Nephron progenitor cell (in vitro differentiated cells): Measurements from ENCODE around the gene HPCAL1.

Experiments
- DNase-seq: peaks from one replicate; pipeline ENCODE4 v3.0.0; 2021
- H3K27ac Mint-ChIP-seq: 2 replicates; pipeline ENCODE4 v1.8.0; 2021; ENCODE audit warnings: mild to moderate bottlenecking, moderate library complexity, mixed read lengths
- H3K27me3 Mint-ChIP-seq: 2 replicates; pipeline ENCODE4 v1.8.0; 2021; ENCODE audit warnings: mild to moderate bottlenecking, low read depth, mixed read lengths; ENCODE audit not compliant: poor library complexity
- H3K36me3 Mint-ChIP-seq: 2 replicates; pipeline ENCODE4 v1.8.0; 2021; ENCODE audit warnings: low read depth, mixed read lengths
- H3K4me1 Mint-ChIP-seq: 2 replicates; pipeline ENCODE4 v1.8.0; 2021; ENCODE audit warnings: mixed read lengths
- H3K4me3 Mint-ChIP-seq: 2 replicates; pipeline ENCODE4 v1.8.0; 2021; ENCODE audit warnings: mild to moderate bottlenecking, moderate library complexity, mixed read lengths
- H3K9me3 Mint-ChIP-seq: 2 replicates; pipeline ENCODE4 v1.8.0; 2021; ENCODE audit warnings: mild to moderate bottlenecking, moderate library complexity, mixed read lengths
- CTCF ChIP-seq: fragments of 200-600 bp; sonication (generic); IDR thresholded peaks from 2 replicates; pipeline ENCODE4 v1.5.0; 2021; ENCODE audit warnings: antibody characterized with exemption

HPCAL1 gene

DNA sequence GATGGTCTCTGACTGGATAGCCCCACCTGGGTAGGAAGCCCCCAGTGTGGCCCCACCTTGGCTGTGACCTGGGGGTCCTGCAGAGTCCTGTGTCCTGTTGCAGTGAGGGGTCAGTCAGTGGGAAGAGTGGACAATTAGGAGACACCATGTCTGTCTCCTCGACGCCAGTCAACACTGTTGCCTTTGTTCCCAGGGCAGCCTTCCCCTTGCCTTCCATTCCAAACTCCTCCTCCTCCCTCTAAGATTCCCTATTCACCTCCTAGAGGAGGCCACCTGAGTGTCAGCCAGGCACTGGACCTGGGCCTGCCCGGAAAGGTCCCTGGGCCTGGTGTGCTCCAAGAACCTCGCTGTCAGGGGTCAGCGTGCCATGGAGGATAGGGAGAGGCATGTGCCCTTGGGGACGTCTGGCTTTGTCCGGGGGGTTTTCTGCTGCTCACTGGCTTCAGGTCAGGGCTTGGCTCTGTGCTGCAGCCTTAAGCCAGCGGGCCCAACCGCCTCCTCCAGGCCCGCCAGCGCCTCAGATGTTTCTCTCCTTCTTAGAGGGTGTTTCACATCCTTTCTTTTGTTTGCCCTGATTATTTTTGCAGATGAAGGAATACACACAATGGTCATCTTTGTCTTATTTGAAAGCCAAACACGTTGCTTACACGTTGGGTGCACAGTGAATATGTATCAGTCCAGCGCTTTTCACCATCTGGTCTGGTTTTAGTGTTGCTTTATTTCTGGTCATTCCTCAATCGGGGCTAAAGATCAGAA is 68.9 kb downstream of the HPCAL1 start:
- H3K36me3 Mint-ChIP-seq, result no peaks in the 10 kb centered on the region
- H3K9me3 Mint-ChIP-seq, result no peaks in the 10 kb centered on the region
- peaks cover 59% of the 10 kb centered on the region for H3K4me1 Mint-ChIP-seq
- H3K27me3 Mint-ChIP-seq, result no peaks in the 10 kb centered on the region
- no peak overlapping the region for H3K4me3 Mint-ChIP-seq
- no peak overlapping the region for H3K27ac Mint-ChIP-seq
- no peak for TF ChIP-seq CTCF
- DNase-seq, result no peak

- no peak for DNase-seq
- Mint-ChIP-seq H3K9me3 (no peaks in the 10 kb centered on the region), H3K4me3 (no peak overlapping the region), H3K4me1 (peaks cover 59% of the 10 kb centered on the region), H3K27me3 (no peaks in the 10 kb centered on the region), H3K27ac (no peak overlapping the region), H3K36me3 (no peaks in the 10 kb centered on the region)
- TF ChIP-seq CTCF, result no peak
Measured at GRCh38 chr2:10372203-10372861, 69.6 kb downstream of the HPCAL1 start.

GRCh38 chr2:10372862-10373240 is 70.1 kb downstream of the HPCAL1 start:
- H3K27ac Mint-ChIP-seq, result no peak overlapping the region
- no peaks in the 10 kb centered on the region for H3K36me3 Mint-ChIP-seq
- no peak for TF ChIP-seq CTCF
- peaks cover 1% of the 10 kb centered on the region for H3K27me3 Mint-ChIP-seq
- no peak overlapping the region for H3K4me3 Mint-ChIP-seq
- no peaks in the 10 kb centered on the region for H3K9me3 Mint-ChIP-seq
- peaks cover 62% of the 10 kb centered on the region for H3K4me1 Mint-ChIP-seq
- DNase-seq, result no peak

- no peaks in the 10 kb centered on the region for H3K36me3 Mint-ChIP-seq
- no peak for TF ChIP-seq CTCF
- H3K27ac Mint-ChIP-seq, result no peak overlapping the region
- H3K4me1 Mint-ChIP-seq, result peaks cover 63% of the 10 kb centered on the region
- peaks cover 4% of the 10 kb centered on the region for H3K27me3 Mint-ChIP-seq
- no peaks in the 10 kb centered on the region for H3K9me3 Mint-ChIP-seq
- no peak for DNase-seq
- H3K4me3 Mint-ChIP-seq, result no peak overlapping the region
Measured at GRCh38 chr2:10373931-10374330, 71.2 kb downstream of the HPCAL1 start.

- no peak for DNase-seq
- no peaks in the 10 kb centered on the region for H3K9me3 Mint-ChIP-seq
- no peak for TF ChIP-seq CTCF
- H3K27me3 Mint-ChIP-seq, result peaks cover 4% of the 10 kb centered on the region
- H3K4me1 Mint-ChIP-seq, result peaks cover 59% of the 10 kb centered on the region
- H3K27ac Mint-ChIP-seq, result no peak overlapping the region
- no peaks in the 10 kb centered on the region for H3K36me3 Mint-ChIP-seq
- H3K4me3 Mint-ChIP-seq, result no peak overlapping the region
Measured at GRCh38 chr2:10374362-10374943, 71.7 kb downstream of the HPCAL1 start.
